HCT116 (cell line): ENCODE measurements around the gene SZT2. TPM values are rescaled to one million over a fixed set of nuclear protein-coding genes. Genes with fewer than 3 reads are reported as not detected.

Experiments used
- ATAC-seq: fragments of 200-7000 bp; cut with Tn5 transposase; 2 replicates; pipeline ENCODE4 v1.9.1; 2020; ENCODE audit warnings: mild to moderate bottlenecking, moderate library complexity
- BruUV-seq: library from RNA; stranded (reverse); fragments of 400-500 nt; replicated peaks from 2 replicates; lab custom pipeline; 2021; lab: Mats Ljungman, UMichigan
- CTCF ChIA-PET: fragments of 300-600 bp; sonication (Branson Sonifier 250); formaldehyde crosslinking; loops from one replicate; lab custom pipeline; 2021; ENCODE audit warnings: antibody characterized with exemption; lab: Charles Lee
- POLR2A ChIA-PET: fragments of 300-600, 350-600 bp; sonication (Branson Sonifier 250); formaldehyde crosslinking; loops from one replicate; lab custom pipeline; 2021; ENCODE audit warnings: antibody characterized with exemption; lab: Charles Lee
- RAD21 ChIA-PET, 2 experiments: fragments of 300-600 bp; sonication (Branson Sonifier 250); formaldehyde crosslinking; loops; one replicate each; lab custom pipeline; 2023; ENCODE audit warnings: low total read pairs in 2 of 2; ENCODE audit not compliant: uncharacterized antibody in 2 of 2, unreplicated experiment in 2 of 2, low non-redundant PET in 1 of 2; lab: Charles Lee
- DNase-seq: peaks from one replicate; pipeline ENCODE4 v3.0.0-alpha.2; 2010; ENCODE audit warnings: low read depth, low spot score
- H2AFZ ChIP-seq: fragments of 200-600 bp; shearing (Covaris generic), sonication (generic); 2 replicates; pipeline ENCODE4 v1.6.1; 2017; ENCODE audit warnings: low read depth, mixed run types, mixed read lengths, antibody characterized with exemption, low read length; ENCODE audit not compliant: poor library complexity, severe bottlenecking
- H3K27ac ChIP-seq: 2 replicates; pipeline ENCODE4 v1.5.1; 2012; ENCODE audit warnings: low read depth, low read length
- H3K27me3 ChIP-seq: fragments of 200-600 bp; sonication (generic); 2 replicates; pipeline ENCODE4 v1.6.1; 2016; ENCODE audit warnings: mixed run types, low read length, mixed read lengths; ENCODE audit not compliant: insufficient read depth
- H3K36me3 ChIP-seq, 2 experiments: fragments of 200-500 bp in 1 of 2; fragments of 200-600 bp in 1 of 2; sonication (Bioruptor generic) in 1 of 2; sonication (generic) in 1 of 2; 2 replicates each; pipeline versions ENCODE4 v1.5.1 to v1.6.1; 2014 to 2016; ENCODE audit warnings: low read length in 2 of 2, inconsistent platforms in 1 of 2, mixed read lengths in 1 of 2, mixed run types in 1 of 2; ENCODE audit not compliant: insufficient read depth in 2 of 2, control insufficient read depth in 1 of 2
- H3K4me1 ChIP-seq, 2 experiments: fragments of 200-600 bp in 1 of 2; sonication (generic) in 1 of 2; 2 replicates each; pipeline versions ENCODE4 v1.5.1 to v1.6.1; 2012 to 2017; ENCODE audit warnings: low read length in 2 of 2, inconsistent platforms in 1 of 2, mild to moderate bottlenecking in 1 of 2, mixed read lengths in 1 of 2, mixed run types in 1 of 2, moderate library complexity in 1 of 2; ENCODE audit not compliant: insufficient read depth in 2 of 2, control insufficient read depth in 1 of 2
- H3K4me2 ChIP-seq: fragments of 200-600 bp; sonication (generic); 2 replicates; pipeline ENCODE4 v1.6.1; 2017; ENCODE audit warnings: mixed run types, low read length, mixed read lengths
- H3K4me3 ChIP-seq, 2 experiments: fragments of 200-600 bp in 1 of 2; sonication (generic) in 1 of 2; replicated peaks in 1 of 2; 2 replicates each; pipeline ENCODE4 v1.5.1; 2011 to 2016; ENCODE audit warnings: low read length in 2 of 2, control low read depth in 1 of 2, low read depth in 1 of 2, mild to moderate bottlenecking in 1 of 2, mixed read lengths in 1 of 2, mixed run types in 1 of 2
- H3K79me2 ChIP-seq: fragments of 200-600 bp; sonication (generic); 2 replicates; pipeline ENCODE4 v1.6.1; 2017; ENCODE audit warnings: mild to moderate bottlenecking, mixed run types, low read length, moderate library complexity, mixed read lengths; ENCODE audit not compliant: insufficient read depth
- H3K9ac ChIP-seq: fragments of 200-600 bp; sonication (generic); 2 replicates; pipeline ENCODE4 v1.6.1; 2016; ENCODE audit warnings: low read length, mixed read lengths
- H3K9me2 ChIP-seq: fragments of 200-600 bp; sonication (generic), shearing (Covaris generic); 2 replicates; pipeline ENCODE4 v1.6.1; 2017; ENCODE audit warnings: mixed run types, mild to moderate bottlenecking, moderate library complexity; ENCODE audit not compliant: insufficient read depth
- H3K9me3 ChIP-seq, 2 experiments: fragments of 200-500 bp in 1 of 2; fragments of 200-600 bp in 1 of 2; sonication (Bioruptor generic) in 1 of 2; sonication (generic) in 1 of 2; 2 replicates each; pipeline ENCODE4 v1.6.1; 2014 to 2017; ENCODE audit warnings: low read length in 2 of 2, mixed read lengths in 2 of 2, inconsistent platforms in 1 of 2, low read depth in 1 of 2, mild to moderate bottlenecking in 1 of 2, mixed run types in 1 of 2, moderate library complexity in 1 of 2; ENCODE audit not compliant: control insufficient read depth in 1 of 2, insufficient read depth in 1 of 2
- H4K20me1 ChIP-seq: fragments of 200-600 bp; sonication (generic), shearing (Covaris generic); 2 replicates; pipeline ENCODE4 v1.6.1; 2017; ENCODE audit warnings: mixed run types, mild to moderate bottlenecking, moderate library complexity; ENCODE audit not compliant: insufficient read depth
- CBX3 ChIP-seq: IDR thresholded peaks from 2 replicates; pipeline ENCODE4 v1.6.1; 2012; ENCODE audit warnings: low read depth
- CTCF ChIP-seq, 3 experiments: fragments of 200-600 bp in 1 of 3; sonication (generic) in 1 of 3; IDR thresholded peaks in 2 of 3; conservative IDR thresholded peaks in 1 of 3; 2 replicates each; pipeline ENCODE4 v1.5.1; 2012 to 2017; ENCODE audit warnings: low read depth in 2 of 3, low read length in 2 of 3, antibody characterized with exemption in 1 of 3, borderline replicate concordance in 1 of 3, control low read depth in 1 of 3, mild to moderate bottlenecking in 1 of 3, mixed read lengths in 1 of 3, mixed run types in 1 of 3, moderate library complexity in 1 of 3; ENCODE audit not compliant: insufficient read depth in 1 of 3
- EGR1 ChIP-seq: IDR thresholded peaks from 2 replicates; pipeline ENCODE4 v1.6.1; 2012; ENCODE audit warnings: low read depth
- EZH2 ChIP-seq: fragments of 200-600 bp; sonication (generic); IDR thresholded peaks from 2 replicates; pipeline ENCODE4 v1.6.1; 2017; ENCODE audit warnings: antibody characterized with exemption, mixed run types
- FOSL1 ChIP-seq: IDR thresholded peaks from 2 replicates; pipeline ENCODE4 v1.6.1; 2012; ENCODE audit warnings: low read depth
- MAX ChIP-seq: IDR thresholded peaks from 2 replicates; pipeline ENCODE4 v1.6.1; 2012
- POLR2AphosphoS5 ChIP-seq: IDR thresholded peaks from 2 replicates; pipeline ENCODE4 v1.6.1; 2011; ENCODE audit warnings: mild to moderate bottlenecking, low read depth, low read length, moderate library complexity
- REST ChIP-seq: IDR thresholded peaks from 2 replicates; pipeline ENCODE4 v1.6.1; 2012; ENCODE audit warnings: low read depth
- SIN3A ChIP-seq: IDR thresholded peaks from 2 replicates; pipeline ENCODE4 v1.6.1; 2012; ENCODE audit warnings: low read depth
- SRF ChIP-seq: IDR thresholded peaks from 2 replicates; pipeline ENCODE4 v1.6.1; 2012; ENCODE audit warnings: low read depth
- TCF7L2 ChIP-seq: IDR thresholded peaks from 2 replicates; pipeline ENCODE4 v1.7.0; 2011; ENCODE audit warnings: borderline replicate concordance, inconsistent platforms; ENCODE audit not compliant: insufficient read depth, insufficient read length; ENCODE audit errors: extremely low read depth
- YY1 ChIP-seq: IDR thresholded peaks from 2 replicates; pipeline ENCODE4 v1.6.1; 2011; ENCODE audit warnings: low read length, low read depth, moderate library complexity, mild to moderate bottlenecking; ENCODE audit not compliant: insufficient replicate concordance; ENCODE audit errors: extremely low read depth
- intact Hi-C: fragments of 100-400 bp; cut with micrococcal nuclease; formaldehyde crosslinking; loops from 2 replicates; pipeline ENCODE4 v1.10.0; 2022
- total RNA-seq: library from RNA; stranded (reverse); gene quantifications from one replicate; pipeline ENCODE4 v1.2.1, GENCODE V29; 2021; ENCODE audit not compliant: unreplicated experiment

Gene SZT2
- total RNA-seq, 1 experiment from 2014 or later = 43.0 TPM

GRCh38 chr1:43422995-43423671 is 33.4 kb downstream of the SZT2 start:
- ChIA-PET RAD21 (no interaction called here), POLR2A (no interaction called here), CTCF (no interaction called here)
- Histone ChIP-seq H3K4me2 (peak overlapping the region; percentile 54), H4K20me1 (no peaks in the 10 kb centered on the region), H3K9me2 (no peaks in the 10 kb centered on the region), H3K9me3 (no peaks in the 10 kb centered on the region), H3K27me3 (no peaks in the 10 kb centered on the region), H3K36me3 (peaks cover 20 to 34% of the 10 kb centered on the region in 2 experiments; a peak in 3 of 4 replicates), H3K27ac (peak overlapping the region; percentile 50), H3K79me2 (no peaks in the 10 kb centered on the region), H3K4me1 (peaks cover 8 to 38% of the 10 kb centered on the region in 2 experiments), H3K9ac (no peak overlapping the region), H2AFZ (no peak overlapping the region), H3K4me3 (no peak overlapping the region)
- DNase-seq (no peak), ATAC-seq (peak; percentile 55)
- BruUV-seq = no TSS peak
- TF ChIP-seq SRF (no peak), POLR2AphosphoS5 (no peak), FOSL1 (no peak), CTCF (IDR thresholded peaks at IDR 0.05 in 2 of 3, conservative IDR thresholded peaks at IDR 0.05 in 1 of 3; ENCODE audit: borderline replicate concordance in 1 of 3, insufficient read depth in 1 of 3, low read depth in 2 of 3, low read length in 2 of 3) (no peak), CBX3 (no peak), EZH2 (no peak), REST (no peak), EGR1 (no peak), TCF7L2 (no peak), YY1 (no peak), MAX (no peak), SIN3A (no peak)
- intact Hi-C loops = no loop called here
